ENCODE data around the gene ARHGAP25.

The ARHGAP25 gene

DNA sequence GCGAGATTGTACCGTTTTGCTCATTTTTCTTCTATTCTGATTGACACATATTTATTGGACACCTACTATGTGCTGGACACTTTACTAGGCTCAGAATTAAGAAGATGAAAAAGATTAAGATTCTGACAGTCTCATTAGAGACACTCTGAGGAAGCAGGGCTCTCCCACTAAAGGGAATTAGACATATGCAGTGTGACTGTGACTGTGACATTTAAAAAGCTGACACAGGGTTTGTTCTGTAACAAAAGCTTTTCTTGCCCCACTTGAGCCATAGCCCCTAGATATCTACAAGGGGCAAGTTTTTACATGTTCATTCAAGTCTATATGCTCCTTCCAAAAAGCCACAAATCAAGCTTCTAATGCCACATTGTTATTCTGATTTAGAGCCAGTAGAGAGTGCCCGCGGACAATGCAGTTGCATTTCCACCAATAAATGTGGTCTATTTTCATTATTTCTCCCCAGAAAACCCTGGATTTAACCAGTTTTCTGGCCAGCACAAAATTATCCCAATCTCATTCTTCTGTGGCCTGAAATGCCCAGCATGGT, 9.8 kb downstream of the ARHGAP25 start:
- DNase-seq = no peak

DNA sequence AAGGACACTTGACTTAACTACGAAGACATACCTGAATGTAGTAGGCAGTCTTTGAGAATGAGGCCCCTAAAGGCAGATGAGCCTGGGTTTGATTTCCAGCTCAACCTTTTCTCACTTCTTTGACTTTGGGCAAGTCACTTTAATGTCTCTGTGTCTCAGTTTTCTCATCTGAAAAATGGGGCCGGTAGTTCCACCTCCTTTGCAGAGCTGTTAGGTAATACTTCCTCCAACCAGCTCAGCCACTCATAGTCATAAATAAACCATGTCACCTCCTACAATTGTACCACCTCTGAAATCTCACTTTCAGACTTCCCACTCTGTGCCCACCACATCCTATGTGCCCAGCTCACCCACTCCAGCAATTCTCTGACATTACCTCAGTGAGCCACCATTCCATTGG, 10.4 kb downstream of the ARHGAP25 start:
- no peak for DNase-seq

DNA sequence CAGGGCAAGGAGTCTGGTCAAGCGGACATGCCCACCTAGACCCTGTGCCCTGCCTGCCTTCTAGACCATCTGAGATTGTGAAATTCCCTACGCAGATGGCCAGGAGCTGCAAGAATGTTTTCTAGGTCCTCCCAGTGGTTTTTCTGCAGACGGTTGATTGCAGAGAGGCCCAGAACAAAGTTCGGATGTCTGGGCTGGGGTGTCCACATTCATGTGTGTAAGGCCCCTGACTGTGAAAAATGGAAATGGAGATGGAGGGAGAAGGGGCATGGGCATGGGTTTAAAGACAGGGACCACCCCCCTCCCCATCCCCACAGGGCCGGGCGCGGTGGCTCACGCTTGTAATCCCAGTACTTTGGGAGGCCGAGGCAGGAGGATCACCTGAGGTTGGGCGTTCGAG, 11.8 kb downstream of the ARHGAP25 start:
- no peak for DNase-seq

DNA sequence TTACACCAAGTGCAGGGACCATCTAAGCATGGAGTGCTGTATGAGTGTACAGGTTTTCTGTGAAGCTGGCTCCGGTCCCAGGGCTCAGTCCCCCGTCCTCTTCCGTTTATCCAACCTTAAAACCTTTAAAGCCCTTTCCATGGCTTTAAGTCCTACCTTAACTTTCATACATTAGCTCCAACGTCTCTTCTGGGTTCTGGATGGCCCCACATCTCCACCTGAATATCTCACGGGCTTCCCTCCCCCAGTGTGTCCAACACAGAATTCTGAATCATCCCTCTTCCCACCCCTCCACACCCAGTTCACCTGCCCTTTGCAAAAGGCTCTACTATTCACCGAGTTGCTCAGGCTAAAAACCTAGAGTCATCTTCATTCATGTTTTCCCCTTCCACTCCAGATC, 12.8 kb downstream of the ARHGAP25 start:
- DNase-seq = no peak

DNA sequence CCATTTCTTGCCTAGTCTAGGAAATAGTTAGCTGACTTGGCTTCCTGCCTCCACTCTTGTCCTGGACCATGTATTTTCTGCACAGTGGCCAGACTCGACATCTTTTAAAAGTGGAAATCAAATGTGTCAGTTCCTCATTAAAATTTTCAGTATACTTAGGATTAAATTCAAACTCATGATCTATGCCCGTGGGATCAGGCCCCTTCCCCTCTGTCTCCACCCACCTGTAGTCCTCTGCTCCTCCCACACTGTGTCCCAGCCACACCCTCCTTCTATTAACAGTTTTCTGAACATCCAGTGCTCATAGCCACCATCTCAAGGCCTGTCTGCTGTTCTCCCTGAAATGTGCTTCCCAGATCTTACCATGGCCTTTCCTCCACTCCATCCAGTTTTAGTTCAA, 13.3 kb downstream of the ARHGAP25 start:
- DNase-seq = no peak

DNA sequence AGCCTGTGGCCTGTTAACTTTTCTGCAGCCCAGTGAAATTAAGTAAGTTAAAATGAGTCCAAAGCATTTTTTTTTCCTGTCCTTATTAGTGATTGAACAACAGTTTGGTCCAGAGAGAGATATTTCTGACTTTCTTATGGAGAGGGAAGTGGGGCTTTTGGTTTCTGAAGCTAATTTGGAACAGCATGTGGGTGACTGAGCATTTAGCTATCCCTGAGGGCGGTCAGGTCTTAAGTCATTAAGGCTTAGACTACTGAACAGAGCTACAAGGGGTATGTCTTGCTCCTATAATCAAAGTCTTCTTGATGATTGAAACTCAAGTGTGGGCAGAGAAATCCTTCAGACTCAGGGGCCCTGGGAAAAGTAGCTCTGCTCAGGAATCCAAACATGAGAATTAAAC, 14.0 kb downstream of the ARHGAP25 start:
- no peak for DNase-seq

DNA sequence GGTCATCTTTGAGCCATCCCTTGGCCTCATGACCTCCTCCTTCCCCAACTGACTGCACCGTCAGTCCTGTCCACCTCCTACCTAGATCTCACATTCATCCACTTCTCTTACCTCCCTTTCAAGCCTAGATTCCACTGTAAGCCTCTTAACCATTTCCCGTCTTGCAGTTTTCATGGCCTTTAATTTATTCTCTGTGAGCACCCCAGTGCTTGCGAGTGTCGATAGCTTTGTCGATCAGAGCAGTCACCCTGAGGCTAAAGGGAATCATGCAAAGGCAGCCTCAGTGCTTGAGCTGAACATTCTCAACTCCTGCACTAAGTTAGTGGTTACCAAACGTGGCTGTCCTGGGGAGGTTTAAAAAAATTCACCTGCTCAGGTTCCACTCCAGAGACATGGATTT, 14.7 kb downstream of the ARHGAP25 start:
- no peak for DNase-seq

DNA sequence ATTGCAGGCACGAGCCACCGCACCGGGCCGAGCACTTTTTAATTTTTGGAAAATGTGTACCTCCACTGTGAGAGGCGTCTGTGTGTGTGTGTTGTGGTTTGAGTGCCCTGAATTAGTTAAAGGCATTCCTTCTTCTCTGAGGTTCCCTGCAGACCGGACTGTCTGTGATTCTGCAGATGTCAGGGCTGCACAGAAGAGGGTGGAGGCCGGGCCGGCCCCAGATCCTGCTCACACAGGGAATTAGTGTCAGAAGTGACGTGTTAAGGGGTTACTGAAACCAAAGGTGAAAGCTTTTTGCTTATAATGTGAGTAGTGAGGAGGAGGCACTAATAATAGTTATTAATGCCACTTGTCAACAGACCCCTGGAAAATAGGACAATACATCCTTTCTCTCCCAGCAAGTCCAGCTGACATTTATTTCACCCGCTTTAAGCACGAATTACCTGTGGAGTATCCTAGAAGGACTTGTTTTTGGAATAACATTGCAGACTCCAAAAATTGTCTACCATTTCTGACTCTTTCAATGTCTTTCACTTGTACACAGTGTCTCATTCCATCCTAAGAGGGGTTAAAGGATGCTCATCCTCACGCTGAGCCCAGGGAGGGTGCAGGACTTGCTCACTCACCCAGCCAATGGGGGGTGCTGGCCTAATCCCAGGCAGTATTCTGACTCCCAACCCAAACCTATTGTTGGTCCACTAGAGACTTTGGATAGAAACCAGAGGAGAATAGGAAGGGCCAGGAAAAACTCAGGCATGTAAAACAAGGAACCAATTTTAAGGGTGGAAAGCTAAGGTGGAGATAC, 16.2 kb downstream of the ARHGAP25 start:
- DNase-seq = no peak

DNA sequence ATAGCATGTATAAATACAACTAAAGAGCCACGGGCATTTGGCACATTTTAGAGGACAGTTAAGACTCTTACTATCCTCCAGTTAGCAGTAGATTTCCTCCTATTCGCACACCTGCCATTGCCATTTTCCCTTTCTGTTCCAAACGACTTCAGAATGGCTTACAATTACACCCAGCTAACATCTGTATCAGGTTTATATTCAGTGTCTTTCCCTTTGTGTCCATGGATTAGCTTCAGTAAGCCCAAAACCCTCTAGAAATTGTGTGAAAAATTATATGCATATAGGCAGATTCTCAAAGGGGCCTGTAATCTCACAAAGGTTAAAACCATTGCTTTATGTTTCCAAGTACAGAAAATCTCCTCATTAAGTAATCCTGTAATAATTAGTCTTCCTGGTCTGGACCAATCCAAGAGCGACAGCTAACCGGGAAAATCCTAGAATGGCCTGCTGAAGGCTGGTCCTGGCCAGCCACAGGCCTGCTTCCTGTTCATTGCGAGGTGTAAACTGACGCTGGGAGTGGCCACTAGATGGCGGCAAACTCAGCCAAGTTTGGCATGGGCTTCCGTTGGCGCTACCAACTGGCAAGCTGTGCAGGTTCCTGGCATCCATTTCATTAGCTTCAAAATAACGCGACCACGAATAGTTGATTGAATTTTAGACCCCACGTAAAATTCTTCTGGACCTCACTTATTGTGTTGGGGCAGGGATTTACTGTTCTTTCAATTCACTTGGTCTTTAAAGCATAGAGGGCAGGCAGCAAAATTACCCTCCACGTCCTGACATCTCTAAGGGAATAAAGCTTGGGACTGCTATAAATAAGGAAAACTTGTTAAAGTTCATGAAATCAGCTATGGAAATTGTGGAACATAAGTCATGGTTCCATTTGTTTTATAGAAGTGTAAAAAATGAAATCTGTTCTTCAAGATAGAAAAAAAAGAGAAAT, 17.1 kb downstream of the ARHGAP25 start:
- peak; percentile 88 for DNase-seq

DNA sequence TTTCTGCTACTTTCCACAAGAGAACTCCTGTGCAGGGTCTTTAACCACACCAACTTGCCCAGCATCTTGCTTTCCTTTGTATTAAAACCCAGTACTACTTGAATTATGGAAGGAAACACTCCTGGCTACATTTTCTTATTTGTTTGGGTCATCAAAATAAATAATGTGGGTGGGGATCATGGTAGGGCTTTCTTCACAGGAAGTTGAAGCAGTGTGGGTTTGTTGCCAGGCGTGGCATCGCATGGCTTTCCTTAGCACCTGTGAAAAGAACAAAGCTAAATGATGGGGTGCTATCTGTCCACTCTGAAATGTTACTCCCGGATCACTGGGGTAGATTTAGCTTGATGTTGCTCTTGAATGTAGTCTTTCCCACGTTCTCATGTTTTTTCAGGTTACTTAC, 18.7 kb downstream of the ARHGAP25 start:
- DNase-seq = no peak

DNA sequence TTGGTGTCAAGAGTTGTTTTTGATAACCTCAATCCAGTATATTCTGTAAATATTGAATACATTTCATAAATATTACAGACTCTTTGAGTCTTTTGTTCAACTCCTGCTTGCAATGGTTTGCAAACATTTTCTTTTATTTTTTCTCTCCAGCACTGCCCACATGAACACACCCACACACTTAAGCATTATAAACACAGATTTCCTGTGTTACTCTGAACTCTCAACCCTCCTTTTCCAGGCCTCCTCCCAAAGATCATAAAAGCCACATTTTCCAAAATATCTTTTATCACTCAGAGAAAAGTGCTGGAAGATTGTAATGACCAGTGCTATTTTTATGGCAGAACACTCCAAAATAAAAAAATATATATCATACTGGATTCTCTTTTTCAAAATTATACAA, 20.5 kb downstream of the ARHGAP25 start:
- no peak for DNase-seq

DNA sequence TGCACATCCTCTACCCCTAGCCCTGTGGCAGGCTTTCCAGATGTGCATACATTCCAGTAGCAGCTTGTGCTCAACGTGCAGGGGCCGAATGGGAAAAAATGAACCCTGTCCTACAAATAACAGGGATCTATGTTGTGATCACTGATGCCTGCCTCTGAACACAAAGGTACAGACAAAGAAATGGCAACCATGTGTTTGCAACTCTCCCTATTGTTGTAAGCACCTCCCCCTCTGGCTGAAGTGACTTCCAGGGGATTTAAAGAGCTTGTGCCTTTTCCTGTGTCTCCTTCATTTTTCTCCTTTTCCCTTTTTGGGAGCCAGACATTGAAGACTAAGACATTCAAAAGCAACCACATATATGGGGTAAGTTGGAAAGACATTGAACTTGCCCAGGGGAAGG, 21.6 kb downstream of the ARHGAP25 start:
- no peak for DNase-seq

DNA sequence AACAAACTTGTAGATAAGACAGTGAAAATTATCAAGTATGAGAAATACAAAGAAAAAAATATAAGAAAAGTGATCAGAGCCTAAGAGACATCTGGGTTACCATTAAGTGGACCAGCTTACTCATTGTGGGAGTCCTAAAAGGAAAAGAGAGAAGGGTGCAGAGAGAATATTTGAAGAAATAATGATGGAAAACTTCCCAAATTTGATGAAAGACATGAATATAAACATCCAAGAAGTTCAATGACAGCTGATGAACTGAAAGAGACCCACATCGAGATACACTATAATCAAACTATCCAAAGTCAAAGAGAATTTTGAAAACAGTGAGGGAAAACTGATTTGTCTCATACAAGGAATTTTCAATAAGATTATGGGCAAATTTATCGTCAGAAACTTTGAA, 22.5 kb downstream of the ARHGAP25 start:
- DNase-seq = no peak

DNA sequence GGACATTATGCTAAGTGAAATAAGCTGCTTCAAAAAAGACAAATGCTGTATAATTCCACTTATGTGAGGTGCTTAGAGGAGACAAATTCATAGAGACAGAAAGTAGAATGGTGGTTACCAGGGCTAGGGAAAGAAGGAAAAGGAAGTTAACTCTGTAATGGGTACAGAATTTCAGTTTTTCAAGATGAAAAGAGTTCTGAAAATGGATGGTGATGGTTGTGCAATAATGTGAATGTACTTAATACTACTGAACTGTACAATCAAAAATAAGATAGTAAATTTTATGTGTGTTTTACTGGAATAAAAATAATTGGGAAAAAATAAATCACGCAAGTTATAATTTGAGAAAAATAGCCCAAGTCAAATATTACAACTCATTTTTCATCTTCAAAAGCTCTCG, 27.5 kb downstream of the ARHGAP25 start:
- no peak for DNase-seq

DNA sequence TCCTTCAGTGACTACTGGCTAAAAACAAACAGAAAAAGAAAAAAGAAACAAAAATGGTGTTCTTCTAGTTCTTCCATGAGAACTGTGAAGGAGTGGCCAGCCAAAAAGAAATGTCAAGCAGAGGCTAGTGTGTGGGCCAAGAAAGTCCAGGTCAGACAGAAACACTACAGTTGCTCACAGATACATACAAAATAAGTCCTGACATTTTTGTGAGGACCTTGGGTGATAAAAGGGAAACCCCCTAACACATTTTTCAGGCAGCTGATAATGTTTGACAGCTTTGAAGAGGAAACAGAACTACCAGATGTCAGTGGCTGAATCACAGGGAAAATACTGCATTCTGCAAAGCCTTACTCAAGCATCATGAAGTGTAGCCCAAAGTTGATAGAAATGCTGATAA, 28.1 kb downstream of the ARHGAP25 start:
- DNase-seq = no peak

DNA sequence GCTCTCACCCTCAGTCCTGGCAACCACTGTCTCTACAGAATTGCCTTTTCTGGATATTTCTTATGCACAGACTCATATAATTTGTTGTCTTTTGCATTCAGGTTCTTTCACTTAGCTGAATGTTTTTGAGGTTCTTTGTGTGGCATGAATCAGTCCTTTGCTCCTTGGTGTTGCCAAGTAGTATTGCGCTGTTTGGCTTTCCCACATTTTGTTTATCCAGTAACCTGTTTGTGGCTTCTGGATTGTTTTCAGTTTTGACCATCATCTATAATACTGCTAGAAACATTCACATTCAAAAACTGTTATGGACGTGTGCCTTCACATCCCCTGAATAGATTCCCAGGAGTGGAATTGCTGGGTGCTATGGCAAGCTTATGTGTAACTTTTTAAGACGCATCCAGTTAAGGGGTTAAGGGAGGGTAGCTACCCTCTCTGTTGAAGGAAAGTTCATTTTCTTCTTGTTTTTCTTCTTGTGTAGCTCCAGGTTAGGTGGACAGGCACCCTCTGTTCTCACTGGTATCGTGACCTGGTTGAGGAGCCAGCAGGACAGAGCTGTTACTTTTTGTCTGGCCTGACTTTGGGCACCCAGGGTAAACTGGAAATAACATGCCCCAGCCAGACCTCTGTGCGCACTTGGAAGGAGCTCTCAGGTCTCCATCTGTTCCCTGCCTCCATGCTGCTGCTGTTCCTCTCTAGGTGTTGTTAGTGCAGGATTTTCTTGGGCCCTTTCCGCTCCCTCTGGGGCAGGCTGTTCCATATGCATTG, 29.6 kb downstream of the ARHGAP25 start:
- DNase-seq = no peak

DNA sequence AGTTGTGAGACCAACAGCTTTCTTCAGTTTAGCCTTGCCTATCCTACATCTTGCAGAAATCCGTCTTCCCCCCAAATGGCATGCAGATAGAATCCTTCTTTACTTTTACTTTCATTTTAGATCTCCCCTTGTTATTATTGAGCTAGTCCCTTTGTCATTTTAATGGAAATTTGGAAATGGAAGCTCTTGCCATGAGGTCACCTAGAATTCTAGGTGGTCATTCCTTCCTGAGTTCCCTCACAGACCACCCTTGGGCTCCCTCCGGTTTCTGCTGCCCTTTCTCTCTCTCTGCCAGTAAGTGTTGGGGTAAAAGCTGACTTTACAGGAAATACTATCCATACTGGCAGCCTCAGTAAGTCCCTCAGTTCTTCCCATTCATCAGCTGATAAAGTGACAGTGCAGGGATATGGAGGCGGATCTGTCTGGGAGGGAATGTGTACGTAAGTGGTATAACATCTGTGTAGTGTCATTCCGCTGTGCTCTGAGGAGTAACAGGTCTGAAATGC, 30.2 kb downstream of the ARHGAP25 start:
- no peak for DNase-seq

DNA sequence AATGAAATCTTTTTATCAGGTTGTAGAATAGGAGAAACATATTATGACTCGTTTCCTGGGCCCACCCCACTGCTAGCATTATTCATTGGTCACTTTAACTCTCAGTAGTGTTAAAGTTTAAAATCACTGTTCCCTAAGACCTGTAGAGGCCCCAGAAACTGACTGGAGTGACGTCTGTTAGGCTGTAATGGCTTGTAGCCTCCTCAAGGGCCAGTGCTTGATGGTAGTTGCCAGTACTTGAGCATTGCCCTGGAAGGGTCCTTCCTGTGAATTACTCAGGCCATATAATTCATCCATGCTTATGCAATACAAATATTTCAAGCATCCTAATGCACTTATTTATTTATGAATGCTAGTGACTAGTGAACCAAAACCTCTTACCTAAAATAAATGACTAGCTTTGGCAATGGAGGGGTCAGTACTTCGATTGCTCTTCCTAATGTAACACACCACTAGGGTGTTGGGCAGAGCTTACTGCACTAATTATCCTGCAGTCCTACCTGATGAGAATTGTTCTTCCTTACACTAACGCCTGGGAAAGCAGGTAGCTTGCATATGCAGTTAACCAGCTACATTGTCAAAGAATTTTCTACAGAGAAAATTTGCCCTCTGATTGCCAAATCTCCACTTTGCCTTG, 31.2 kb downstream of the ARHGAP25 start:
- DNase-seq = no peak

DNA sequence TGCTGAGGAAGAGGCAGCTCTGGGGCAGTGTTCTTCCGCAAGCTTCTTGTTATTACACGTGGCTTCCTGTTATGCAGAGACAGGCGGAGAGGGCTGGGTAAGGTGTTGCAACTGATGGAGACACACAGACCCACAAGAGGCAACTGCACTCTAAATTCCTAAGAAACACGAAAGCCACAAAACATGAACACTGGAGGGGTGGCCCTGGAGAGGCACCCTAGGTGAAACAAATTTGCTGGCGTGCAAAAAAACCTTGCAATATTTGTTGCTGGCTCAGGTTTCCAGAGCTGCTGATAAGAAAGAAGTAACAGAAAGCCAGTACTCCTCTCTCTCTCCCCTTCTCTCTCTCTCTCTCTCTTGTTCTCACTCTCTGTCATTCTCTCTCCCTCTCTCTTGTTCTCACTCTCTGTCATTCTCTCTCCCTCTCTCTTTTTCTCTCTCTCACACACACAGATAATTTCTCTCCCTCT, 31.8 kb downstream of the ARHGAP25 start:
- DNase-seq = no peak

DNA sequence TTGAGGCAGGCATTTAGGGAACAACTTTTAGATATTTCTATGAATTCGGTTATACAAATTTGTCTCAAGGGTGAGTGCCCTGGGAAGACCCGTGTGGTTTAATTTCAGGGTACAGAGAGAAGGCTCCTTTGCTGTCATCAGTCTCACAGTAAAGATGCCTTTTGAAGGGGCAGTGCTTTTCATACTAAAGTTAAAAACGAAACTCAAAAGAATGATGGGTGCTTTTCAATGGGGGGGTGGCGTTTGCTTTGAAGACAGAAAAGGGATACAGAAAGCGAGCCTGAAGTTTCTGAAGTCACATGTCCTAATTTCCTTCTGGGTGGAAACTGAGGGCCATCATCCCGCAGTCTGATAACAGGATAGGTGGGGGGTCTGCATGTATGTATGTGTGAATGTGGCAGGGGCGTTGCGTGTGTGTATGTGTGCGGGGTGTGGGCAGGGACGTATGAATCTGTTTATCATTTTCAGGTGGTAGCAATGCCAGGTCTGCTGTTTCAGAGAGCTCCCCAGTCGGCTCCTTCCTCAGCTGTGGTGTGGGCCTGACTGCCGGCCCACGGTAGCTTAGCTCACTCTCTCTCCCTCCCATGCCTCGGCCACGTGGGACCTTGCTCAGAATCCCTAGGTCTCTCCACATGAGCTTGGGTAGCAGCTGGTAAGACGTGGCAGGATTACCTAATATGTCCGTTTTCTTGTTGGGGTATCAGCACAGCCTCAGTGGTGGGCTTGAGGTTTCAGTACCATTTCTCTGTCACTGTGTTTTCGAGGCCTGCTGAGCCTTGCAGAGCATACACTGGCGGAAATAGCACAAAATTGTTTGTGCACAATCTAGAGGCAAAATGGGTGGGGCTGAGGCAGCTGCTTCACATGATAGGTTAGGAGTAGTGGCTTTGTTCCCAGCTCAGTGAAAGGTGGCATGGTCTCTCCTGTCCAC, 32.7 kb downstream of the ARHGAP25 start:
- no peak for DNase-seq

DNA sequence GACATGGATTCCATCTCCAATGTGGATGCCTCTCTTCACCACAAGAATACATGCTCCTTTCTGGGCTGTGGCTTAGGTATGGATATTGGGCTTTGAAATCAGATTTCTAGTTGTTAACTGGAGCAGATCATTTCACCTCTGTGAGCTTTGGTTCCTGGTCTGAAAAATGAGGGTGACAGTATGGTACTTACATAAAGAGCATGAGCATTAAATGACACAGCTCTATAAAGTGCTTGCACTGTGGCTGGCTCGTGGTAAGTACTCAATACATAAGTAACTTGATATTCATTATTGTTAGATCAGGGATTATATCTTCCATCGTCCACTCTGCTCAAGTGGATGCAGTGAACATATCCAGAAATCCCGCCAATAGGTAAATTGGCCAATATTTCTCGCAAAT, 33.4 kb downstream of the ARHGAP25 start:
- DNase-seq = no peak
